GM18858 (cell line): ENCODE results near the gene PLXNA1.

Source experiments
- ATAC-seq: cut with Tn5 transposase; IDR thresholded peaks from one replicate; pipeline ENCODE4 v1.9.1; 2021; ENCODE audit not compliant: unreplicated experiment

Gene PLXNA1

GRCh38 chr3:127017229-127017628, 34.3 kb downstream of the PLXNA1 start:
- no peak for ATAC-seq

DNA sequence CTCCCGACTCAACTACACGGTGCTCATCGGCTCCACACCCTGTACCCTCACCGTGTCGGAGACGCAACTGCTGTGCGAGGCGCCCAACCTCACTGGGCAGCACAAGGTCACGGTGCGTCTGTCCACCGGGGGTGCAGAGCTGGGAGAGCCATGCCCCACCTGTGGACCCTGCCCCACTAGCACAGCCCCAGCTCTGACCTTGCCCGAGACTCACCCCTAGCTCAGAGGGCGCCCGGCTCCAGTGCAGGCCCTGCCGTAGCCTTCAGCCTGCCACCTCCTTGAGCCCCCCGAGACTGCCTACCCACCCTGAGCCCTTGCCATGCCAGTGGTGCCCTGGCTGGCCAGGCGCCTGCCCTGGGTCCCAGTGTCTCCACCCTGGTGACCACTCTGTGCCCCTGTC, 34.9 kb downstream of the PLXNA1 start:
- no peak for ATAC-seq

- no peak for ATAC-seq
These were observed 35.5 kb downstream of the PLXNA1 start for GRCh38 chr3:127018306-127018828.

GRCh38 chr3:127019449-127019848, 36.5 kb downstream of the PLXNA1 start:
- ATAC-seq, result no peak

DNA sequence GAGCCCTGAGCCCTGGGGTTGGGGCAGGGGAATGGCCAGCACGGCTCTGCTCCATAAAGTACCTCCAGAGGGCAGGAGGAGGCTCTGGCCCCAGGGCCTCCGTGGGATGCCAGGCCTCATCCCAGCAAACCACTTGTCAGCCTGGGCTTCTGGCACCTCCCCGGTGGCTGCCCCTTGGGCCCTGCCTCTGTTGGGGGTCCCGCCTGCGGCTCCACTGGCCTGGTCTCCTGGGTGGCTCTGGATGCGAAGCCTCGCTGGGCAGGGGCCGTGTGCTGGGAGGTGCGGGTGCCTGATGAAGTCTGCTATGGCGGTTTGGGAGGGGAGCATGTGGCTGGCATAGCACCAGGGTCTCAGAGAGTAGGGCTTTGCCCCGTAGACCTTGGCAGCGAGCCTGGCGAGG, 37.6 kb downstream of the PLXNA1 start:
- ATAC-seq, result no peak

GRCh38 chr3:127022849-127023248, 39.9 kb downstream of the PLXNA1 start:
- no peak for ATAC-seq

- no peak for ATAC-seq
These were observed 42.5 kb downstream of the PLXNA1 start for GRCh38 chr3:127025456-127025855.

- no peak for ATAC-seq
These were observed 43.1 kb downstream of the PLXNA1 start for GRCh38 chr3:127026036-127026435.

- ATAC-seq, result no peak
These were observed 43.7 kb downstream of the PLXNA1 start for GRCh38 chr3:127026661-127027060.

- ATAC-seq, result no peak
These were observed 44.3 kb downstream of the PLXNA1 start for GRCh38 chr3:127027061-127027735.

DNA sequence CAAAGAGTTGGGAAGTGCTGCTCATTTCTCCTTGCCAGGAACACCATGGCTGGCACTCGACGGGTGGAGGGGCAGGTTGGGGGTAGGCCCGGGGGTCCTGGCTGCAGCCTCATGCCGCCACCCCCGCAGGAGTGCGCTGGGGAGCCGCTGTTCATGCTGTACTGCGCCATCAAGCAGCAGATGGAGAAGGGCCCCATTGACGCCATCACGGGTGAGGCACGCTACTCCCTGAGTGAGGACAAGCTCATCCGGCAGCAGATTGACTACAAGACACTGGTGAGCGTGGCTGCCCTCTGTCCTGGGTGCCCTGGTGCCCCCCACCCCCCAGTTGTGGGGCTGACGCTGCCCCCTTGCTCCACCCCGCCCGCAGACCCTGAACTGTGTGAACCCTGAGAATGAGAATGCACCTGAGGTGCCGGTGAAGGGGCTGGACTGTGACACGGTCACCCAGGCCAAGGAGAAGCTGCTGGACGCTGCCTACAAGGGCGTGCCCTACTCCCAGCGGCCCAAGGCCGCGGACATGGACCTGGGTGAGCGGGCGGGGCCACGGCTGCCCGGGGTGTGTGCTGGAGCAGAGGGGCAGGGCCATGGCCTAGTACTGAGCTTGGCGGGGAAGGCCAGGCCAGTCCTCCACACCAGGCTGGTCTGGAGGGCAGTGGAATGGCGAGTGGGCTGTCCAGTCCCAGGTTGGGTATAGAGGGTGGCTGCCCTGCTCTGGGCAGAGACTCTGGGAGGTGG, 45.1 kb downstream of the PLXNA1 start:
- ATAC-seq, result no peak

DNA sequence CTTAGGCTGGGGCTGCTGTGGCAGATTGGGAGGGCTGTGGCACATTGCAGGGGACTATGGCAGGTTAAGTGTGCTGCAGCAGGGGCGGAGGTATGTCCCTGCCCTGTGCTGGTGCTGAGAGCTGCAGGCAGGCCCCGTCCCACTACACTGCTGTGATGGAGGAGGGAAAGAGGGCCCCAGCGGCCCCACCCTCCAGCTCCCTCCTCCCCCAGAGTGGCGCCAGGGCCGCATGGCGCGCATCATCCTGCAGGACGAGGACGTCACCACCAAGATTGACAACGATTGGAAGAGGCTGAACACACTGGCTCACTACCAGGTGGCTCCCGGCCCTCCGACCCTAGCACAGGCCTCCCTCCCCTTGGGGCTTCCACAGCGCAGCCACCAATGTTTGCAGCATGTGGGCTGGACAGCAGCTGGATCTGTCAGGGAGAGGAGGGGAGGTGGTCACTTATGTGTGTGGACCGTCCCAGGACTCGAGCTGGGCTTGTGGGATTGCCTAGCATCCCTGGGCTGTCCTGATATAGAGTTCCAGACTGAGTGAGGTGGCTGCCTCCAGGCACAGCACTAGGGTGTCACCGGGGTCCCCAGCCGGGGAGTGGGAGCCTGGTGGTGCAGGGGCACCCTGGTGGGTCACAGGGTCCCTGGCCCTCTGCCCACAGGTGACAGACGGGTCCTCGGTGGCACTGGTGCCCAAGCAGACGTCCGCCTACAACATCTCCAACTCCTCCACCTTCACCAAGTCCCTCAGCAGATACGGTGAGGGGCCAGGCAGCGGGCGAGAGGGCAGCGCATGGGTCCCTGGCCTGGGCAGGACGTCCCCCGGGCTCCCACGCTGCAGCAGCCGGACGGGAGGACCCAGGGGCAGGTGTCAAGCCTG, 46.1 kb downstream of the PLXNA1 start:
- ATAC-seq, result no peak

DNA sequence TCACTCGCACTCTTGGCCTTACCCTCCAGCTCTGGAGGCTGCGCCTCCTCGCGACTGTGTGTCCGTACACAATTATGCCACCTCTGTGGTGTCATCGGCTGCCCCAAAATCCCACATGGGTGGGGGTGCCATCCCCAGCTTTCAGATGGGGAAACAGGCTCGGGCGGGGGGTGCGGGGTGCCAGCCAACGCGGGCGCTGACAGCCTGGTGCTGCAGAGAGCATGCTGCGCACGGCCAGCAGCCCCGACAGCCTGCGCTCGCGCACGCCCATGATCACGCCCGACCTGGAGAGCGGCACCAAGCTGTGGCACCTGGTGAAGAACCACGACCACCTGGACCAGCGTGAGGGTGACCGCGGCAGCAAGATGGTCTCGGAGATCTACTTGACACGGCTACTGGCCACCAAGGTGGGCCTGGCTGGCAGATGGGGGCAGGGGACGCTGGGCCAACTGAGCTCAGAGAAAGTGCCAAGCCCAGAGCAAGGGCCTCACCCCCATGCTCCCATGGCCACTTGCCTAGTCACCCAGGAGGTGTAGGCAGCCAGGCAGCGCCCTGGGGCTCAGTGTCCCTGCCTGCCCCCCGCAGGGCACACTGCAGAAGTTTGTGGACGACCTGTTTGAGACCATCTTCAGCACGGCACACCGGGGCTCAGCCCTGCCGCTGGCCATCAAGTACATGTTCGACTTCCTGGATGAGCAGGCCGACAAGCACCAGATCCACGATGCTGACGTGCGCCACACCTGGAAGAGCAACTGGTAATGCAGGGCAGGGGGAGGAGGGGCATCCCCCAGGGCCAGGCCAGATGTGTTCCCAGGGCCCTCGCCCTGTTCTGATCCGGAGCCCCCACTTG, 47.0 kb downstream of the PLXNA1 start:
- ATAC-seq, result no peak

- ATAC-seq, result no peak
These were observed 47.8 kb downstream of the PLXNA1 start for GRCh38 chr3:127030508-127031412.

DNA sequence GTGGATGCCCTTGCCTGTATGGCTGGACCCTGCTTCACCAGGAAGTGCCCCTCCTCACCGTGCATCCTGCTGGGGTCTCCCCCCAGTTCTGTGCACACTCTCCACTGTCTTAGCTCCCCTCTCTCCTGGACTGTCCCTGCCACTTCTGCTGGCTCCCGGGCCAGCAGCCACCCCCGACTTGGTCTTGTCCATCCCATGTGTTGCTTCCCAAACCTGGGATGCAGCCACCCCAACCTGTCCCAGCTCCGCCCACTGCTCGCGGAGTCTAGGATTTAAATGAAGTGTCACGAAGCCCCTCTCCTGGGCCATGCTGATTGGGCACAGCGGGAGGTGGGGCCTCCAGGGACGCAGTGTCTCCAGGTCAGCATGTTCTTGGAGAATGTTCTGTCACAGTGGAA, 48.5 kb downstream of the PLXNA1 start:
- no peak for ATAC-seq

DNA sequence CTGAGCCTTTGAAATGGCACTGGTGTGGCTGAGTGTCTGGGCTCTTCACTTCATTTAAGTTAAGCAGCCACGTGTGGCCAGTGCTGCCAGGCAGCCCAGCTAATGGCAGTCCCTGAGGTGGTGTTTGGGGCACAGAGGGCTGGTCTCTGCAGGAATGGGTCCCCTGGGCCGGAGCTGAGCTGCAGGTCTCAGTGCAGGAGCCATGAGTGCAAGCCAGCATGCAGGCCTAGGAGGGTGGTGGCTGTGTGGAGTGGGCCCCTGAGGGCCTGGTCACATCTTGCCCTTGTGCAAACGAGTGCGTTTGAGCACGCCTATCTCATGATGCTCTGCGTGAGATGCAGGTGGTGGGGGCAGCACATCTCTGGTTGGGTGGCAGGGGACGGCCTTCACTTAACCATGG, 48.9 kb downstream of the PLXNA1 start:
- ATAC-seq, result no peak

- ATAC-seq, result no peak
These were observed 49.5 kb downstream of the PLXNA1 start for GRCh38 chr3:127032296-127032990.
